ENCODE measurements around the gene LANCL3.

DNA sequence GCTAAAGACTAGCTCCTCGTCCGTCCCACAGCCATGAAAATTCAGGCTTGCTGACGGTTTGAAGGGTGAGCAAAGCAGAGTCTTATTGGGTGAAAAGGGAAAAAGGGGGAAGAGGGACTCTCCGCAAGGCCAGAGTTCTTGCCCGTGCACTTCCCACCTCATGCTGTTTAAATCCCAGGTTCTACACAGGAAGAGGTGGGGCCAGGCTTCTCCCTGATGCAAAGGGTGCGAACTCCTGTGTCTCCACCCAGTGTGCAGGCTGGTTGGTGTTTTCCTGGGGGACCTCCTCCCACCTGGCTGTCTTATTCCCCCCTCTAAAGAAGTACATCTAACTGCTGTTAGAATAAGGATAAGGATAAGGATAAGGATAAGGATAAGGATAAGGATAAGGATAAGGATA lies 18.0 kb upstream of the LANCL3 start:
- TF ChIP-seq, protein P1, sequence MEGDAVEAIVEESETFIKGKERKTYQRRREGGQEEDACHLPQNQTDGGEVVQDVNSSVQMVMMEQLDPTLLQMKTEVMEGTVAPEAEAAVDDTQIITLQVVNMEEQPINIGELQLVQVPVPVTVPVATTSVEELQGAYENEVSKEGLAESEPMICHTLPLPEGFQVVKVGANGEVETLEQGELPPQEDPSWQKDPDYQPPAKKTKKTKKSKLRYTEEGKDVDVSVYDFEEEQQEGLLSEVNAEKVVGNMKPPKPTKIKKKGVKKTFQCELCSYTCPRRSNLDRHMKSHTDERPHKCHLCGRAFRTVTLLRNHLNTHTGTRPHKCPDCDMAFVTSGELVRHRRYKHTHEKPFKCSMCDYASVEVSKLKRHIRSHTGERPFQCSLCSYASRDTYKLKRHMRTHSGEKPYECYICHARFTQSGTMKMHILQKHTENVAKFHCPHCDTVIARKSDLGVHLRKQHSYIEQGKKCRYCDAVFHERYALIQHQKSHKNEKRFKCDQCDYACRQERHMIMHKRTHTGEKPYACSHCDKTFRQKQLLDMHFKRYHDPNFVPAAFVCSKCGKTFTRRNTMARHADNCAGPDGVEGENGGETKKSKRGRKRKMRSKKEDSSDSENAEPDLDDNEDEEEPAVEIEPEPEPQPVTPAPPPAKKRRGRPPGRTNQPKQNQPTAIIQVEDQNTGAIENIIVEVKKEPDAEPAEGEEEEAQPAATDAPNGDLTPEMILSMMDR (IDR thresholded peaks at IDR 0.05; ENCODE audit: insufficient read depth, low read depth, low read length) = no peak
- no peak for TF ChIP-seq EZH2 (IDR thresholded peaks at IDR 0.05; ENCODE audit: insufficient read depth, low read length)
